PC-3 (cell line): ENCODE data around the gene UNC13A. TPM values are rescaled to one million over a fixed set of nuclear protein-coding genes. Genes with fewer than 3 reads are reported as not detected.

Experiments
- ATAC-seq: fragments of 200-7000 bp; cut with Tn5 transposase; 2 replicates; pipeline ENCODE4 v1.9.1; 2020; ENCODE audit warnings: mild to moderate bottlenecking, moderate library complexity
- BruUV-seq: library from RNA; stranded (reverse); fragments of 400-500 nt; replicated peaks from 2 replicates; lab custom pipeline; 2021; lab: Mats Ljungman, UMichigan
- CTCF ChIA-PET: fragments of 300-600 bp; sonication (Branson Sonifier 250); formaldehyde crosslinking; loops from one replicate; lab custom pipeline; 2022; ENCODE audit warnings: antibody characterized with exemption; lab: Charles Lee
- POLR2A ChIA-PET: fragments of 300-600 bp; sonication (Branson Sonifier 250); formaldehyde crosslinking; loops from one replicate; lab custom pipeline; 2022; ENCODE audit warnings: antibody characterized with exemption; ENCODE audit not compliant: unreplicated experiment; lab: Charles Lee
- DNase-seq: peaks from one replicate; pipeline ENCODE4 v3.0.0-alpha.2; 2015
- H2AFZ ChIP-seq: fragments of 300-600 bp; sonication (generic); 2 replicates; pipeline ENCODE4 v1.6.0; 2016; ENCODE audit warnings: antibody characterized with exemption, low read length
- H3F3A ChIP-seq: fragments of 300-600 bp; sonication (generic); one replicate; pipeline ENCODE4 v1.6.0; 2017; ENCODE audit warnings: antibody characterized with exemption, low read length, control low read depth, mild to moderate bottlenecking; ENCODE audit not compliant: unreplicated experiment
- H3K27ac ChIP-seq: fragments of 300-600 bp; sonication (generic); 2 replicates; pipeline ENCODE4 v1.5.1; 2016; ENCODE audit warnings: mild to moderate bottlenecking, low read length
- H3K27me3 ChIP-seq: fragments of 300-600 bp; sonication (generic); 2 replicates; pipeline ENCODE4 v1.6.1; 2016; ENCODE audit warnings: low read length, mixed read lengths
- H3K36me3 ChIP-seq: fragments of 300-600 bp; sonication (generic); 2 replicates; pipeline ENCODE4 v1.6.1; 2016; ENCODE audit warnings: low read depth, mixed run types, low read length, mixed read lengths
- H3K4me1 ChIP-seq: fragments of 300-600 bp; sonication (generic); 2 replicates; pipeline ENCODE4 v1.5.1; 2016; ENCODE audit warnings: low read length; ENCODE audit not compliant: insufficient read depth
- H3K4me2 ChIP-seq: fragments of 300-600 bp; sonication (generic); 2 replicates; pipeline ENCODE4 v1.6.0; 2016; ENCODE audit warnings: low read length
- H3K4me3 ChIP-seq: fragments of 300-600 bp; sonication (generic); 2 replicates; pipeline ENCODE4 v1.5.1; 2016; ENCODE audit warnings: mild to moderate bottlenecking, low read length, mixed read lengths
- H3K79me2 ChIP-seq: fragments of 300-600 bp; sonication (generic); 2 replicates; pipeline ENCODE4 v1.6.1; 2017; ENCODE audit warnings: low read length, mixed read lengths
- H3K9ac ChIP-seq: fragments of 300-600 bp; sonication (generic); 2 replicates; pipeline ENCODE4 v1.6.0; 2016; ENCODE audit warnings: mild to moderate bottlenecking, low read length
- H3K9me2 ChIP-seq: fragments of 300-600 bp; sonication (generic); replicated peaks from 2 replicates; pipeline ENCODE4 v1.6.1; 2016; ENCODE audit warnings: mixed run types, low read length, mixed read lengths
- H3K9me3 ChIP-seq: fragments of 300-600 bp; sonication (generic); 2 replicates; pipeline ENCODE4 v1.6.1; 2016; ENCODE audit warnings: low read length, mixed read lengths
- H4K20me1 ChIP-seq: fragments of 300-600 bp; sonication (generic); 2 replicates; pipeline ENCODE4 v1.6.1; 2016; ENCODE audit warnings: low read length, mixed read lengths
- CTCF ChIP-seq: fragments of 300-600 bp; sonication (generic); conservative IDR thresholded peaks from 2 replicates; pipeline ENCODE4 v1.5.1; 2017; ENCODE audit warnings: antibody characterized with exemption, low read depth, mild to moderate bottlenecking, low read length
- EZH2 ChIP-seq: fragments of 300-600 bp; sonication (generic); IDR thresholded peaks from one replicate; pipeline ENCODE4 v1.6.1; 2017; ENCODE audit warnings: antibody characterized with exemption, mild to moderate bottlenecking, low read length; ENCODE audit not compliant: unreplicated experiment
- EZH2phosphoT487 ChIP-seq: fragments of 300-600 bp; sonication (generic); IDR thresholded peaks from 2 replicates; pipeline ENCODE4 v1.6.1; 2018; ENCODE audit warnings: mild to moderate bottlenecking, antibody characterized with exemption, low read length, borderline replicate concordance
- intact Hi-C: fragments of 100-400 bp; cut with micrococcal nuclease; formaldehyde crosslinking; loops from 2 replicates; pipeline ENCODE4 v1.9.0; 2023
- total RNA-seq: library from RNA; depleted of rRNA; stranded (reverse); fragments of >200 nt; gene quantifications from 2 replicates; pipeline ENCODE4 v1.2.3, GENCODE V29; 2014

The UNC13A gene
- total RNA-seq, 1 experiment from 2014 or later: not detected

- no TSS peak for BruUV-seq
- no peak for ATAC-seq
- intact Hi-C loops: no loop called here
- H3K4me2 ChIP-seq: no peak overlapping the region
- no peaks in the 10 kb centered on the region for H3F3A ChIP-seq
- peaks cover 13% of the 10 kb centered on the region for H3K27me3 ChIP-seq
- ChIA-PET POLR2A (no interaction called here), CTCF (no interaction called here)
- no peaks in the 10 kb centered on the region for H3K9me3 ChIP-seq
- no peak overlapping the region for H2AFZ ChIP-seq
- no peak for DNase-seq
- TF ChIP-seq EZH2: no peak
- TF ChIP-seq EZH2phosphoT487: no peak
- no peak for TF ChIP-seq CTCF
- H3K36me3 ChIP-seq: no peaks in the 10 kb centered on the region
- no peaks in the 10 kb centered on the region for H3K9me2 ChIP-seq
- no peaks in the 10 kb centered on the region for H4K20me1 ChIP-seq
- no peak overlapping the region for H3K27ac ChIP-seq
- H3K9ac ChIP-seq: no peak overlapping the region
- no peak overlapping the region for H3K4me3 ChIP-seq
- no peaks in the 10 kb centered on the region for H3K79me2 ChIP-seq
- H3K4me1 ChIP-seq: no peaks in the 10 kb centered on the region
These were observed 62.2 kb downstream of the UNC13A start for GRCh38 chr19:17625980-17626379.

DNA sequence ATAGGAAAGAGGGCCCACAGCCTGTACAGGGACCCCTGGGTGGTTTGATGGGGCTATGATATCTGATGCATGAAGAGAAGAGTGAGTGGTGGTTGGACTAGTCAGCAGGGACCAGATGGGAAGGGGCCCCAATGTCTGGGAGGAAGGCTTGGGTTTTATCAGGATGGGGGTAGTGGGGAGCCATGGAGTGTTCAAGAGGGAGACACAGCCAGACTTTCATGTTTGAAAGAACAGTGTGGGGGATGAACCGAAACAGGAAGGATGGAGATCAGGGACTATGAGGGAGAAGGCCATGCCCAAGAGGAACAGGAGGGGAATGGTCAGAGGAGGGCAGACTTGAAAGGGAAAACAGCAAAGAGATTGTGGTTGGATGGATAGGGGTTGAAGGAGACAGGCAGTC, 63.1 kb downstream of the UNC13A start:
- H4K20me1 ChIP-seq: no peaks in the 10 kb centered on the region
- DNase-seq (no peak), ATAC-seq (no peak)
- no peaks in the 10 kb centered on the region for H3K4me1 ChIP-seq
- H3K9me3 ChIP-seq: no peaks in the 10 kb centered on the region
- ChIA-PET POLR2A (no interaction called here), CTCF (no interaction called here)
- H3K4me3 ChIP-seq: no peak overlapping the region
- peaks cover 13% of the 10 kb centered on the region for H3K27me3 ChIP-seq
- no peaks in the 10 kb centered on the region for H3F3A ChIP-seq
- H3K36me3 ChIP-seq: no peaks in the 10 kb centered on the region
- TF ChIP-seq EZH2 (no peak), CTCF (no peak), EZH2phosphoT487 (no peak)
- no peak overlapping the region for H3K27ac ChIP-seq
- no peak overlapping the region for H2AFZ ChIP-seq
- no TSS peak for BruUV-seq
- intact Hi-C loops: no loop called here
- no peak overlapping the region for H3K4me2 ChIP-seq
- no peaks in the 10 kb centered on the region for H3K9me2 ChIP-seq
- no peak overlapping the region for H3K9ac ChIP-seq
- H3K79me2 ChIP-seq: no peaks in the 10 kb centered on the region

DNA sequence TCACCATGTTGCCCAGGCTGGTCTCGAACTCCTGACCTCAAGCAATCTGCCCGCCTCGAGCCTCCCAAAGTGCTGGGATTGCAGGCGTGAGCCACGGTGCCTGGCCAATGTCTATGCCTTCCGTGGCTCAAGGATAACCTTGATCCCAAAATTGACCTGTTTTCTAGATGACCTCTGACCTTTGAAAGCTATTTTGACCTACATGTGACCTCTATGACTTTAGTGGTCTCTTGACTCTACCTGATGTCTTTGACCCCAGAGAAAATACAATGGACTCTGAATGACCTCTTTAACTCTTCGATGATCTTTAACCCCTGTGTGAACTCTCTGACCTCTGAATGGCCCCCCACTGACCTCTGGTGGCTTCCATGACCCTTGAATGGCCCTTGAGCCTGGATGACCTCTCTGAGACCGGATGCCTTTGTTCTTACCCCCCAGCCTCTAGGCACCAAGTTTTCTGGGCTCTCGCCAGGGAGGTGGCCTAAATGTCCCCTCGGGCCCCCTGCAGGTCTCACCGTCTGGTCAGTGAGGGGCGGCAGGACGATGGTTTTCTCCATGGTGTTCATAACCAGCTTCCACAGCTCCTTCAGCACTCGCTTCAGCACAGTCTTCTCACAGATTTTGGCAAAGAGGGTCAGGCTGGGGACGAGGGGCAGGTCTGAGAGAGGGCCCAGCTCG, 63.7 kb downstream of the UNC13A start:
- no peak for ATAC-seq
- CTCF ChIA-PET: no interaction called here
- H3K36me3 ChIP-seq: no peaks in the 10 kb centered on the region

More for the DNA sequence above, 63.7 kb downstream of the UNC13A start:
- Histone ChIP-seq H3K4me2 (no peak overlapping the region), H3K4me1 (no peaks in the 10 kb centered on the region), H3K9ac (no peak overlapping the region), H3F3A (no peaks in the 10 kb centered on the region), H3K9me2 (no peaks in the 10 kb centered on the region), H4K20me1 (no peaks in the 10 kb centered on the region), H2AFZ (no peak overlapping the region), H3K79me2 (no peaks in the 10 kb centered on the region), H3K27me3 (peaks cover 7% of the 10 kb centered on the region), H3K27ac (no peak overlapping the region), H3K9me3 (no peaks in the 10 kb centered on the region), H3K4me3 (no peak overlapping the region)
- TF ChIP-seq EZH2: no peak
- TF ChIP-seq CTCF: no peak
- no peak for TF ChIP-seq EZH2phosphoT487
- intact Hi-C loops: no loop called here
- POLR2A ChIA-PET: no interaction called here
- BruUV-seq: no TSS peak
- no peak for DNase-seq
